Adrenal gland (tissue), 12 donors: ENCODE measurements around the gene STK11IP. TPM values are rescaled to one million over a fixed set of nuclear protein-coding genes. Genes with fewer than 3 reads are reported as not detected.

Source experiments
- DNase-seq, 7 donors: peaks; one replicate each; pipeline ENCODE4 v3.0.0-alpha.2; 2019 to 2020
- H3K27ac ChIP-seq, 5 donors: fragments of 200-600 bp; sonication (generic) in 4 of 5; 1 replicate in 3 of 5; 2 replicates in 2 of 5; pipeline versions ENCODE4 v1.5.1 to v1.8.0; 2016 to 2020; ENCODE audit warnings: mild to moderate bottlenecking in 1 of 5
- H3K27me3 ChIP-seq: fragments of 200-600 bp; 2 replicates; pipeline ENCODE4 v1.8.0; 2021
- H3K36me3 ChIP-seq, 2 donors: fragments of 200-600 bp; replicated peaks in 1 of 2; 1 replicate in 1 of 2; 2 replicates in 1 of 2; pipeline versions ENCODE4 v1.5.1 to v1.8.0; 2018 to 2022
- H3K4me1 ChIP-seq, 2 donors: fragments of 200-600 bp; replicated peaks in 1 of 2; 1 replicate in 1 of 2; 2 replicates in 1 of 2; pipeline versions ENCODE4 v1.5.1 to v1.8.0; 2018 to 2021
- H3K4me3 ChIP-seq, 4 donors: fragments of 200-600 bp; sonication (generic) in 3 of 4; one replicate each; pipeline ENCODE4 v1.5.1; 2016 to 2018
- H3K9me3 ChIP-seq, 3 donors: fragments of 200-600 bp; sonication (generic) in 1 of 3; replicated peaks in 1 of 3; 1 replicate in 2 of 3; 2 replicates in 1 of 3; pipeline versions ENCODE4 v1.5.1 to v1.8.0; 2016 to 2021
- CTCF ChIP-seq, 6 experiments: fragments of 450-650 bp in 4 of 6; fragments of 200-600 bp in 2 of 6; sonication (generic) in 1 of 6; IDR thresholded peaks; 1 replicate in 5 of 6; 2 replicates in 1 of 6; pipeline versions ENCODE4 v1.5.1 to v1.8.0; 2016 to 2021; ENCODE audit warnings: antibody characterized with exemption in 6 of 6, mild to moderate bottlenecking in 2 of 6, moderate library complexity in 1 of 6
- POLR2A ChIP-seq, 2 donors: fragments of 450-650 bp; IDR thresholded peaks; one replicate each; pipeline ENCODE4 v1.6.1; 2017; ENCODE audit warnings: antibody characterized with exemption in 2 of 2, mild to moderate bottlenecking in 2 of 2, moderate library complexity in 1 of 2
- WGBS, 4 donors: extraction: QIAGEN DNeasy Blood & Tissue Kit in 2 of 4; methylation state at CpG; one replicate each; pipeline versions ENCODE4 v1.1.5 to v1.1.7; 2013 to 2017; 5-methylcytosine and 5-hydroxymethylcytosine counted together
- intact Hi-C, 2 donors: fragments of 100-400 bp; cut with DNase I; formaldehyde crosslinking; loops; one replicate each; pipeline versions ENCODE4 v1.14.1 to v1.15.0; 2022 to 2023
- polyA plus RNA-seq, 3 donors: library from polyadenylated mRNA; stranded (reverse); fragments of 200-250 nt in 2 of 3; fragments of 350-450 nt in 1 of 3; fragmentation: Illumina TruSeq in 1 of 3; extraction: RNeasy Lipid Tissue Mini Kit (QIAGEN cat#74804) in 1 of 3; gene quantifications; one replicate each; pipeline ENCODE4 v1.2.3, GENCODE V29; 2013 to 2014
- total RNA-seq, 9 donors: library from RNA; depleted of rRNA in 4 of 9; stranded (reverse); fragments of >200 nt in 4 of 9; fragments of 120-200 nt in 1 of 9; fragmentation: NEBNext Ultra II Directional in 1 of 9; extraction: Animal tissue kit (Norgen Biotek cat#: 25700) in 1 of 9; gene quantifications; one replicate each; pipeline versions ENCODE4 v1.1.0 to v1.2.4, GENCODE V29; 2013 to 2023
- donor health status: healthy with polysubstance abuse.
- donor health status: Bipolar disorder and iron deficiency.
- donor health status: DM: yes; HTN: yes; CAD: no.
- donor health status: DM: no; HTN: no; CAD: no.
- donor health status: DM: no; HTN: no; CAD: no.
- donor health status: DM: yes; HTN: yes; CAD: no.

The STK11IP gene
- total and polyA plus RNA-seq, 12 donors = 5.0 to 68.1 (median 25.5) TPM

GRCh38 chr2:219638948-219639755, 41.5 kb downstream of the STK11IP start:
- intact Hi-C loops = no loop called here
- Histone ChIP-seq H3K27me3 (no peaks in the 10 kb centered on the region), H3K4me1 (peaks cover 0 to 13% of the 10 kb centered on the region in 2 donors), H3K4me3 (no peak overlapping the region), H3K27ac (no peak overlapping the region), H3K9me3 (no peaks in the 10 kb centered on the region), H3K36me3 (no peaks in the 10 kb centered on the region)
- DNase-seq = no peak
- 81 to 87% (median 86%) methylated on average over 15 to 24 of the region's 24 CpGs for WGBS, 4 donors
- TF ChIP-seq CTCF (IDR thresholded peaks at IDR 0.05) = no peak

- Histone ChIP-seq H3K4me3 (no peak overlapping the region), H3K9me3 (no peaks in the 10 kb centered on the region), H3K27ac (peak overlapping the region in 2 of 5 donors; percentile 65 to 69), H3K27me3 (no peaks in the 10 kb centered on the region), H3K4me1 (peaks cover 12 to 30% of the 10 kb centered on the region in 2 donors), H3K36me3 (no peaks in the 10 kb centered on the region)
- TF ChIP-seq CTCF (IDR thresholded peaks at IDR 0.05) (no peak), POLR2A (IDR thresholded peaks at IDR 0.05) (no peak)
- peak in 1 of 7 donors; percentile 55 for DNase-seq
- WGBS, 4 donors = 69 to 82% (median 73%) methylated on average over 6 to 7 of the region's 7 CpGs
- intact Hi-C loops = loop anchor here (2.0 to 5.0 kb wide), 2 partner anchors 99 to 101 kb away; partner anchors contain the start of genes CHPF (in 1 of the 2) and TMEM198 (in 1 of the 2)
Measured at GRCh38 chr2:219641390-219642068, 43.9 kb downstream of the STK11IP start.

GRCh38 chr2:219642069-219642454, 44.4 kb downstream of the STK11IP start:
- Histone ChIP-seq H3K27ac (peak overlapping the region in 2 of 5 donors; percentile 65 to 69), H3K36me3 (no peaks in the 10 kb centered on the region), H3K4me1 (peaks cover 12 to 30% of the 10 kb centered on the region in 2 donors), H3K4me3 (no peak overlapping the region), H3K9me3 (no peaks in the 10 kb centered on the region), H3K27me3 (no peaks in the 10 kb centered on the region)
- intact Hi-C loops = loop anchor here (2.0 to 5.0 kb wide), 2 partner anchors 100 to 101 kb away; partner anchors contain the start of genes CHPF (in 1 of the 2) and TMEM198 (in 1 of the 2)
- no peak for DNase-seq
- WGBS, 4 donors = 41 to 52% (median 45%) methylated on average over 8 of the region's 8 CpGs
- TF ChIP-seq CTCF (IDR thresholded peaks at IDR 0.05) = no peak
- TF ChIP-seq POLR2A (IDR thresholded peaks at IDR 0.05) = no peak

GRCh38 chr2:219642465-219643083, 44.9 kb downstream of the STK11IP start:
- Histone ChIP-seq H3K4me3 (no peak overlapping the region), H3K4me1 (peaks cover 12 to 30% of the 10 kb centered on the region in 2 donors), H3K36me3 (no peaks in the 10 kb centered on the region), H3K27ac (peak overlapping the region in 2 of 5 donors; percentile 65 to 69), H3K27me3 (no peaks in the 10 kb centered on the region), H3K9me3 (no peaks in the 10 kb centered on the region)
- WGBS, 4 donors = 4 to 14% (median 8%) methylated on average over 14 to 24 of the region's 24 CpGs
- peak; percentile 96 to 99 (median 98) for DNase-seq
- TF ChIP-seq CTCF (IDR thresholded peaks at IDR 0.05) = peak; percentile 99 to 100 (median 100)
- TF ChIP-seq POLR2A (IDR thresholded peaks at IDR 0.05) = no peak
- intact Hi-C loops = loop anchor here (2.0 to 5.0 kb wide), 2 partner anchors 100 to 102 kb away; partner anchors contain the start of genes CHPF (in 1 of the 2) and TMEM198 (in 1 of the 2)
